ENCODE data around the gene TMEM135.
"Not testable (repeated sequence)": the region's sequence is repeated elsewhere in the genome, so short reads cannot be mapped to it uniquely, and the experiment has no call there.

- not testable (repeated sequence) for TF ChIP-seq CTCF (IDR thresholded peaks at IDR 0.05); EZH2 (IDR thresholded peaks at IDR 0.05; ENCODE audit: borderline replicate concordance, insufficient read depth, low read depth, low read length, poor library complexity, severe bottlenecking)
Observed at GRCh38 chr11:87188396-87188795, 150.7 kb downstream of the TMEM135 start.
